OCI-LY1 (cell line): ENCODE measurements around the gene CATSPER2.
"Not testable (repeated sequence)": the region's sequence is repeated elsewhere in the genome, so short reads cannot be mapped to it uniquely, and the experiment has no call there.

ENCODE experiments used
- H2AFZ ChIP-seq: fragments of 200-600 bp; sonication (generic), shearing (Covaris generic); 2 replicates; pipeline ENCODE4 v1.6.0; 2014; ENCODE audit warnings: antibody characterized with exemption, mild to moderate bottlenecking, low read length
- H3F3A ChIP-seq: fragments of 200-600 bp; sonication (generic), shearing (Covaris generic); 2 replicates; pipeline ENCODE4 v1.6.0; 2014; ENCODE audit warnings: mild to moderate bottlenecking, antibody characterized with exemption, low read length, moderate library complexity; ENCODE audit not compliant: insufficient read depth
- H3K27ac ChIP-seq: fragments of 200-600 bp; sonication (generic); 2 replicates; pipeline ENCODE4 v1.5.1; 2014; ENCODE audit warnings: low read length, mixed run types, mild to moderate bottlenecking, low read depth; ENCODE audit not compliant: poor library complexity, severe bottlenecking
- H3K27me3 ChIP-seq: fragments of 200-600 bp; sonication (generic); 2 replicates; pipeline ENCODE4 v1.6.0; 2014; ENCODE audit warnings: antibody characterized with exemption, mild to moderate bottlenecking, low read length, moderate library complexity; ENCODE audit not compliant: insufficient read depth
- H3K36me3 ChIP-seq: fragments of 200-600 bp; sonication (generic); 2 replicates; pipeline ENCODE4 v1.6.1; 2014; ENCODE audit warnings: mild to moderate bottlenecking, antibody characterized with exemption, low read length, moderate library complexity, mixed read lengths; ENCODE audit not compliant: insufficient read depth
- H3K4me1 ChIP-seq: fragments of 200-600 bp; sonication (generic); 2 replicates; pipeline ENCODE4 v1.5.1; 2014; ENCODE audit warnings: mild to moderate bottlenecking, low read length, moderate library complexity; ENCODE audit not compliant: insufficient read depth, severe bottlenecking
- H3K4me2 ChIP-seq: fragments of 200-600 bp; sonication (generic), shearing (Covaris generic); 2 replicates; pipeline ENCODE4 v1.6.1; 2014; ENCODE audit warnings: low read length
- H3K4me3 ChIP-seq: fragments of 200-600 bp; sonication (generic); 2 replicates; pipeline ENCODE4 v1.5.1; 2014; ENCODE audit warnings: low read length, low read depth, mild to moderate bottlenecking, mixed read lengths; ENCODE audit not compliant: poor library complexity, severe bottlenecking
- H3K79me2 ChIP-seq: fragments of 200-600 bp; shearing (Covaris generic); 2 replicates; pipeline ENCODE4 v1.6.1; 2016; ENCODE audit warnings: mixed run types, low read length, mixed read lengths; ENCODE audit not compliant: insufficient read depth
- H3K9ac ChIP-seq: fragments of 200-600 bp; sonication (generic), shearing (Covaris generic); 2 replicates; pipeline ENCODE4 v1.6.1; 2014; ENCODE audit warnings: mild to moderate bottlenecking, low read length, mixed read lengths
- H3K9me2 ChIP-seq: fragments of 200-600 bp; sonication (generic), shearing (Covaris generic); 2 replicates; pipeline ENCODE4 v1.6.1; 2014; ENCODE audit warnings: low read depth, mild to moderate bottlenecking, low read length, mixed read lengths
- H3K9me3 ChIP-seq: fragments of 200-600 bp; shearing (Covaris generic); 2 replicates; pipeline ENCODE4 v1.6.1; 2014; ENCODE audit warnings: low read length, mixed read lengths
- H4K20me1 ChIP-seq: fragments of 200-600 bp; sonication (generic), shearing (Covaris generic); 2 replicates; pipeline ENCODE4 v1.6.0; 2016; ENCODE audit warnings: mild to moderate bottlenecking, low read length; ENCODE audit not compliant: insufficient read depth
- CTCF ChIP-seq: fragments of 200-600 bp; sonication (generic), shearing (Covaris generic); IDR thresholded peaks from 2 replicates; pipeline ENCODE4 v1.5.1; 2017; ENCODE audit warnings: mild to moderate bottlenecking, antibody characterized with exemption, low read length, moderate library complexity, mixed read lengths
- EZH2 ChIP-seq: fragments of 200-600 bp; sonication (generic), shearing (Covaris generic); IDR thresholded peaks from 2 replicates; pipeline ENCODE4 v1.8.0; 2017; ENCODE audit warnings: borderline replicate concordance, mixed run types, mild to moderate bottlenecking, antibody characterized with exemption, low read length, moderate library complexity, mixed read lengths

Gene CATSPER2

GRCh38 chr15:43625106-43625505, 23.5 kb downstream of the CATSPER2 start:
- Histone ChIP-seq H3K9me3 (no peaks in the 10 kb centered on the region), H3K36me3 (no peaks in the 10 kb centered on the region), H3K4me1 (no peaks in the 10 kb centered on the region), H2AFZ (no peak overlapping the region), H3K27ac (no peak overlapping the region), H3K9me2 (no peaks in the 10 kb centered on the region), H3K4me2 (no peak overlapping the region), H3K27me3 (no peaks in the 10 kb centered on the region), H3F3A (no peaks in the 10 kb centered on the region), H3K79me2 (no peaks in the 10 kb centered on the region), H3K9ac (no peak overlapping the region), H4K20me1 (no peaks in the 10 kb centered on the region), H3K4me3 (no peak overlapping the region)
- TF ChIP-seq CTCF (no peak), EZH2 (no peak)

DNA sequence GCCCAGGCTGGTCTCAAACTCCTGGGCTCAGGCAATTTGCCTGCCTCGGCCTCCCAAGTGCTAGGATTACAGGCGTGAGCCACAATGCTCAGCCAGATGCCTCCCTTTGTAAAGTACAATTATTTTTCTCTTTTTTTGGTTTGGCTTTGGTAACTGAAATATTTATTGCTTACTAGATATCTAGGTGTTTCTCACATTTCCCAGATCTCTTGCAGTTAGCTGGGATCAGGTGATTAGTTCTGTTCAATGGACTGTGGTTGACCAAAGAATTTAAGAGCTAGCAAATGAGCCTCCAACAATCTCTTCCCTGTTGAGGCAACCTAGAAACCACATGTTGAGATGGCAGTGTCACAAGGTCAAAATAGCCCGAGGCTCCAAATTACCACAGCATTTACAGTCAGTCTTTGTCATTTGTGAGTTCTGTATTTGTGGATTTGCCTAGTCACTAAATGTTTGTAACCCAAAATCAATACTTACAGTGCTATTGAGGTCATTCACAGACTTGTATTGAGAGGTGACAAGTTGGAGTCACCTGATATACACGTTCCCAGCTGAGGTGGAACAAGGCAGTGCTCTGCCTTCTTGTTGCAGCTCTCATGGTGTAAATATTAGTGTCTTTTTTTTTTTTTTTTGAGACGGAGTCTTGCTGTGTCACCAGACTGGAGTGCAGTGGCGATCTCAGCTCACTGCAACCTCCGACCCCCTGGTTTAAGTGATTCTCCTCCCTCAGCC, 26.4 kb downstream of the CATSPER2 start:
- H3K4me2 ChIP-seq, H4K20me1 ChIP-seq, H3K9me2 ChIP-seq, H3F3A ChIP-seq, H3K27me3 ChIP-seq, H3K4me1 ChIP-seq, H3K79me2 ChIP-seq, H3K27ac ChIP-seq, H3K9me3 ChIP-seq, H3K36me3 ChIP-seq, H2AFZ ChIP-seq, H3K4me3 ChIP-seq, H3K9ac ChIP-seq: not testable (repeated sequence)

GRCh38 chr15:43618700-43619099, 29.9 kb downstream of the CATSPER2 start, which contains the start of gene STRC:
Gene STRC, minus strand, starts transcription at chr15:43618800. Its CDS starts 78 bp downstream, at chr15:43618722.
- not testable (repeated sequence) for H3K36me3 ChIP-seq, H3F3A ChIP-seq, H3K4me2 ChIP-seq, H3K9me3 ChIP-seq, H3K4me3 ChIP-seq, H2AFZ ChIP-seq, H3K27me3 ChIP-seq, H4K20me1 ChIP-seq, H3K9me2 ChIP-seq, H3K79me2 ChIP-seq, H3K4me1 ChIP-seq, H3K9ac ChIP-seq, H3K27ac ChIP-seq

DNA sequence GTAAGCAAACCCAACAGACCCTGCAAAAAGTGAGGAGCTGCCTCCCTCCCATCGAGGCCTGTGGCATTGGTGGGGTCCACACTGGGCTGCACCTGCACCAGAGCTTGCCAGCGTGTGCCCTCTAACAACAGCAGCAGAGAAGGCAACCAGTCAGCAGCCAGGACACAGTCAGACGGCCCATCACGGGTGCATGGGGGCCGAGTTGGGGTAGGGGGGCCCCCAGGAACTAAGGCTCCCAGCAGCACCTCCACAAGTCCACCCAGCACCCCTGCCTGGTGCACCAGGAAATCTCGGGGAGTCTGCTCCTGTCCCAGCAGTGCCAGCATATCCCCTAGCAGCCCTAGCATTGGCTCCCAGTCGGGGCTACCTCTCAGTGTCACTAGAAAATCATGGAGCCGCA, 30.9 kb downstream of the CATSPER2 start:
- H3K4me1 ChIP-seq, H3K4me3 ChIP-seq, H3K27ac ChIP-seq, H3K4me2 ChIP-seq, H3K9ac ChIP-seq, H2AFZ ChIP-seq, H3K9me2 ChIP-seq, H3K9me3 ChIP-seq, H3K27me3 ChIP-seq, H3K79me2 ChIP-seq, H4K20me1 ChIP-seq, H3K36me3 ChIP-seq, H3F3A ChIP-seq: not testable (repeated sequence)

GRCh38 chr15:43602233-43602632, 46.4 kb downstream of the CATSPER2 start:
- not testable (repeated sequence) for H3K36me3 ChIP-seq, H3K9me2 ChIP-seq, H4K20me1 ChIP-seq, H3K9me3 ChIP-seq, H3K27me3 ChIP-seq, H3K79me2 ChIP-seq, H3K4me1 ChIP-seq, H3F3A ChIP-seq, H3K4me2 ChIP-seq, H3K27ac ChIP-seq, H3K4me3 ChIP-seq, H3K9ac ChIP-seq, H2AFZ ChIP-seq

DNA sequence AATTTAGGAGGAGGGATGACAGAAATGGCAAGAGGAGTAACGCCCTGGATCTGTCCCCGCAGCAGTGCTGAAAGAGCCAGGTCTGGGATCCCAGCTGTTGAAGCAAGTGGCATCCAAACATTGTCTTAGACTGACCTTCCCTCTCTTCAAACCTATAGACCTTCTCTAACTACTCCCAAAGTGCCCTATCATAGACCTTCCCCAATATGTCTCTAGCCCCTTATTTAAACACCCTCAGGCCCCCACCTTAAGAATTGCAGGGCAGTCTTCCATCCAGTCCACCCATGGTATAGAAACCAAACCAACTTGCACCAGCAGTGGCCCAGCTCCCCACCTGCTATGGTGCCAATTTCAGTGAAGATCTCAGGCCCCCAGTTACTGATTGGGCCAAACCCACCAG, 48.4 kb downstream of the CATSPER2 start:
- H4K20me1 ChIP-seq, H3K79me2 ChIP-seq, H3K36me3 ChIP-seq, H3F3A ChIP-seq, H3K9ac ChIP-seq, H3K9me3 ChIP-seq, H3K4me3 ChIP-seq, H3K4me2 ChIP-seq, H3K27ac ChIP-seq, H3K27me3 ChIP-seq, H3K9me2 ChIP-seq, H2AFZ ChIP-seq, H3K4me1 ChIP-seq: not testable (repeated sequence)

GRCh38 chr15:43599131-43599530, 49.5 kb downstream of the CATSPER2 start:
- H3K36me3 ChIP-seq, H3K9me3 ChIP-seq, H3K27ac ChIP-seq, H3K79me2 ChIP-seq, H3K4me3 ChIP-seq, H3K4me1 ChIP-seq, H3F3A ChIP-seq, H3K27me3 ChIP-seq, H4K20me1 ChIP-seq, H3K9me2 ChIP-seq, H2AFZ ChIP-seq, H3K4me2 ChIP-seq, H3K9ac ChIP-seq: not testable (repeated sequence)
